GM23338 (cell line): Measurements from ENCODE around the gene MDGA2. TPM values are rescaled to one million over a fixed set of nuclear protein-coding genes. Genes with fewer than 3 reads are reported as not detected.

Experiments used
- ATAC-seq: fragments of 200-7000 bp; cut with Tn5 transposase; 3 replicates; pipeline ENCODE4 v1.9.1; 2020
- DNase-seq: peaks from one replicate; pipeline ENCODE4 v3.0.0-alpha.2; 2015; ENCODE audit warnings: low spot score
- H2AFZ ChIP-seq: fragments of 200-600 bp; sonication (generic); 2 replicates; pipeline ENCODE4 v1.8.0; 2016; ENCODE audit warnings: antibody characterized with exemption, mild to moderate bottlenecking, moderate library complexity
- H3F3A ChIP-seq: fragments of 200-600 bp; sonication (generic); replicated peaks from 2 replicates; pipeline ENCODE4 v1.8.0; 2017; ENCODE audit warnings: antibody characterized with exemption, mixed run types, low read depth
- H3K27ac ChIP-seq: fragments of 200-600 bp; sonication (generic); 2 replicates; pipeline ENCODE4 v1.6.1; 2016; ENCODE audit warnings: low read depth
- H3K27me3 ChIP-seq: fragments of 200-600 bp; sonication (generic); 2 replicates; pipeline ENCODE4 v1.8.0; 2016; ENCODE audit warnings: mild to moderate bottlenecking, mixed run types, moderate library complexity; ENCODE audit not compliant: insufficient read depth
- H3K36me3 ChIP-seq: fragments of 200-600 bp; sonication (generic); 2 replicates; pipeline ENCODE4 v1.8.0; 2016; ENCODE audit warnings: mild to moderate bottlenecking; ENCODE audit not compliant: insufficient read depth
- H3K4me1 ChIP-seq: fragments of 200-600 bp; sonication (generic); 2 replicates; pipeline ENCODE4 v1.8.0; 2016; ENCODE audit warnings: mild to moderate bottlenecking, moderate library complexity; ENCODE audit not compliant: insufficient read depth
- H3K4me2 ChIP-seq: fragments of 200-600 bp; sonication (generic); 2 replicates; pipeline ENCODE4 v1.7.1; 2017; ENCODE audit warnings: mixed run types
- H3K4me3 ChIP-seq: fragments of 200-600 bp; sonication (generic); 2 replicates; pipeline ENCODE4 v1.6.1; 2016; ENCODE audit warnings: mixed run types
- H3K79me2 ChIP-seq: fragments of 200-600 bp; sonication (generic); replicated peaks from 2 replicates; pipeline ENCODE4 v1.8.0; 2017; ENCODE audit warnings: mild to moderate bottlenecking; ENCODE audit not compliant: insufficient read depth
- H3K9me2 ChIP-seq: fragments of 200-600 bp; sonication (generic); 2 replicates; pipeline ENCODE4 v1.8.0; 2017; ENCODE audit not compliant: insufficient read depth
- H4K20me1 ChIP-seq: fragments of 200-600 bp; sonication (generic); replicated peaks from 2 replicates; pipeline ENCODE4 v1.8.0; 2017; ENCODE audit warnings: mild to moderate bottlenecking; ENCODE audit not compliant: insufficient read depth
- H3K27ac Mint-ChIP-seq: 2 replicates; pipeline ENCODE4 v1.8.0; 2020; ENCODE audit warnings: inconsistent platforms, mild to moderate bottlenecking, moderate library complexity, mixed read lengths
- H3K27me3 Mint-ChIP-seq: 3 replicates; pipeline ENCODE4 v1.8.0; 2022; ENCODE audit warnings: low read depth, mild to moderate bottlenecking, moderate library complexity, mixed read lengths, inconsistent platforms; ENCODE audit not compliant: insufficient read depth, poor library complexity
- H3K36me3 Mint-ChIP-seq: 3 replicates; pipeline ENCODE4 v1.8.0; 2021; ENCODE audit warnings: low read depth, mild to moderate bottlenecking, inconsistent platforms, moderate library complexity, mixed read lengths
- H3K4me1 Mint-ChIP-seq: 3 replicates; pipeline ENCODE4 v1.8.0; 2020; ENCODE audit warnings: mild to moderate bottlenecking, inconsistent platforms, mixed read lengths
- H3K4me3 Mint-ChIP-seq: 3 replicates; pipeline ENCODE4 v1.8.0; 2021; ENCODE audit warnings: moderate library complexity, mild to moderate bottlenecking, inconsistent platforms, mixed read lengths
- H3K9me3 Mint-ChIP-seq: 3 replicates; pipeline ENCODE4 v1.8.0; 2020; ENCODE audit warnings: moderate library complexity, mild to moderate bottlenecking, inconsistent platforms, mixed read lengths
- CREB1 ChIP-seq: fragments of 250-450 bp; sonication (Bioruptor Pico); IDR thresholded peaks from 2 replicates; pipeline ENCODE4 v1.5.0; 2020; ENCODE audit warnings: low read depth, mild to moderate bottlenecking, moderate library complexity
- EZH2 ChIP-seq: fragments of 200-600 bp; sonication (generic); IDR thresholded peaks from one replicate; pipeline ENCODE4 v1.8.0; 2017; ENCODE audit warnings: antibody characterized with exemption, mild to moderate bottlenecking, low read depth; ENCODE audit not compliant: unreplicated experiment
- JUNB ChIP-seq: IDR thresholded peaks from one replicate; pipeline ENCODE4 v1.6.1; 2016; ENCODE audit warnings: antibody characterized with exemption; ENCODE audit not compliant: unreplicated experiment
- NANOG ChIP-seq: IDR thresholded peaks from 2 replicates; pipeline ENCODE4 v1.6.1; 2016; ENCODE audit warnings: antibody characterized with exemption, borderline replicate concordance
- POLR2AphosphoS5 ChIP-seq: IDR thresholded peaks from 2 replicates; pipeline ENCODE4 v1.6.1; 2016; ENCODE audit warnings: antibody characterized with exemption, low read depth
- STAT1 ChIP-seq: IDR thresholded peaks from one replicate; pipeline ENCODE4 v1.6.1; 2016; ENCODE audit warnings: antibody characterized with exemption; ENCODE audit not compliant: unreplicated experiment
- ZNF114 ChIP-seq: fragments of 250-450 bp; sonication (Bioruptor Pico); IDR thresholded peaks from 2 replicates; pipeline ENCODE4 v1.5.0; 2020; ENCODE audit warnings: mild to moderate bottlenecking, moderate library complexity
- ZNF331 ChIP-seq: fragments of 250-450 bp; sonication (Bioruptor Pico); IDR thresholded peaks from 2 replicates; pipeline ENCODE4 v1.5.0; 2020; ENCODE audit warnings: low read depth, mild to moderate bottlenecking, moderate library complexity
- polyA plus RNA-seq: library from polyadenylated mRNA; unstranded; fragments of >200 nt; fragmentation: Nextera tagmentation; extraction: Ambion mirVana; gene quantifications from 2 replicates; pipeline ENCODE4 v1.2.1, GENCODE V29; 2016
- total RNA-seq: library from RNA; depleted of rRNA; stranded (reverse); fragments of >200 nt; shearing (Covaris generic); gene quantifications from 2 replicates; pipeline ENCODE4 v1.2.3, GENCODE V29; 2014
- TF ChIP-seq, protein P1 (sequence below), 2 experiments: fragments of 200-600 bp in 1 of 2; sonication (generic) in 1 of 2; conservative IDR thresholded peaks; 2 replicates each; pipeline versions ENCODE4 v1.5.1 to v1.6.1; 2016 to 2017; ENCODE audit warnings: antibody characterized with exemption in 2 of 2, low read depth in 2 of 2, mild to moderate bottlenecking in 2 of 2, moderate library complexity in 1 of 2
- TF ChIP-seq, protein P2 (sequence below): IDR thresholded peaks from one replicate; pipeline ENCODE4 v1.6.1; 2018; ENCODE audit warnings: antibody characterized with exemption; ENCODE audit not compliant: unreplicated experiment

Gene MDGA2
- total and polyA plus RNA-seq, 2 experiments from 2014 or later: 0.68 to 1.7 TPM

DNA sequence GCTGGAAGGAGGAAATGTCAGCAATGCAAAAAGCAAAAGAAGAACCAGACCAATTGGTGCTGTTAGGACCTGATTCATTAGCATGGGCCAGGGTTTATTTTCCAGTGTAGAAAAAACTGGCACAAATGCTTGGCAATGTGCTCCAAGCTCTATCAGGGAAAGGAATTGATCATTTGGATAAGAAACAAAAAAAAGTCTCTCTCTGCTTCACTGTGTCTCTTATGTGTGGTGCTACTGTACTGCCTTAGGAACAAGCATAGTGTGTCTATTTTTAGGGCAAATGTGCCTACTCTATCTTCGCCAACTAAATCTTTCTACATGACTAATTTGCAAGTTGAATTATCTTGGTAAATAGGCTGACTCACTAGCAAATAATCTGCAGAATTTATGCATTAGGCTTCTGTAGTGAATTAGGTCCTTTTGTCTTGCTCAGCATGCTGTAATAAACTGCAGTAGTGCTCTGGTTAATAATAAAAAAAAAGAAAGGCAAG lies 236.7 kb downstream of the MDGA2 start:
- Histone ChIP-seq H4K20me1 (no peaks in the 10 kb centered on the region), H3K27ac (peak overlapping the region; percentile 78), H3K36me3 (no peaks in the 10 kb centered on the region), H3K79me2 (no peaks in the 10 kb centered on the region), H3K9me2 (no peaks in the 10 kb centered on the region; the same call in 1 of the 2 replicates), H3K4me1 (peaks cover 44% of the 10 kb centered on the region), H3K4me2 (peak overlapping the region; percentile 40), H3K4me3 (peak overlapping the region; percentile 8), H2AFZ (no peak overlapping the region), H3K27me3 (no peaks in the 10 kb centered on the region), H3F3A (no peaks in the 10 kb centered on the region)
- Mint-ChIP-seq H3K4me3 (peak overlapping the region; percentile 41; the same call in 1 of the 3 replicates), H3K27me3 (peaks cover 3% of the 10 kb centered on the region), H3K9me3 (no peaks in the 10 kb centered on the region), H3K27ac (peak overlapping the region; percentile 45), H3K36me3 (no peaks in the 10 kb centered on the region), H3K4me1 (peaks cover 44% of the 10 kb centered on the region)
- ATAC-seq (peak; percentile 26; the same call in 2 of the 3 replicates), DNase-seq (peak; percentile 44)
- TF ChIP-seq, protein P1, sequence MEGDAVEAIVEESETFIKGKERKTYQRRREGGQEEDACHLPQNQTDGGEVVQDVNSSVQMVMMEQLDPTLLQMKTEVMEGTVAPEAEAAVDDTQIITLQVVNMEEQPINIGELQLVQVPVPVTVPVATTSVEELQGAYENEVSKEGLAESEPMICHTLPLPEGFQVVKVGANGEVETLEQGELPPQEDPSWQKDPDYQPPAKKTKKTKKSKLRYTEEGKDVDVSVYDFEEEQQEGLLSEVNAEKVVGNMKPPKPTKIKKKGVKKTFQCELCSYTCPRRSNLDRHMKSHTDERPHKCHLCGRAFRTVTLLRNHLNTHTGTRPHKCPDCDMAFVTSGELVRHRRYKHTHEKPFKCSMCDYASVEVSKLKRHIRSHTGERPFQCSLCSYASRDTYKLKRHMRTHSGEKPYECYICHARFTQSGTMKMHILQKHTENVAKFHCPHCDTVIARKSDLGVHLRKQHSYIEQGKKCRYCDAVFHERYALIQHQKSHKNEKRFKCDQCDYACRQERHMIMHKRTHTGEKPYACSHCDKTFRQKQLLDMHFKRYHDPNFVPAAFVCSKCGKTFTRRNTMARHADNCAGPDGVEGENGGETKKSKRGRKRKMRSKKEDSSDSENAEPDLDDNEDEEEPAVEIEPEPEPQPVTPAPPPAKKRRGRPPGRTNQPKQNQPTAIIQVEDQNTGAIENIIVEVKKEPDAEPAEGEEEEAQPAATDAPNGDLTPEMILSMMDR (conservative IDR thresholded peaks at IDR 0.05; ENCODE audit: low read depth in 2 of 2): no peak
- TF ChIP-seq NANOG: peak; percentile 51; the same call in 1 of the 2 replicates
- TF ChIP-seq CREB1 (CRISPR knock-in tag): no peak
- no peak for TF ChIP-seq ZNF114 (CRISPR knock-in tag)

DNA sequence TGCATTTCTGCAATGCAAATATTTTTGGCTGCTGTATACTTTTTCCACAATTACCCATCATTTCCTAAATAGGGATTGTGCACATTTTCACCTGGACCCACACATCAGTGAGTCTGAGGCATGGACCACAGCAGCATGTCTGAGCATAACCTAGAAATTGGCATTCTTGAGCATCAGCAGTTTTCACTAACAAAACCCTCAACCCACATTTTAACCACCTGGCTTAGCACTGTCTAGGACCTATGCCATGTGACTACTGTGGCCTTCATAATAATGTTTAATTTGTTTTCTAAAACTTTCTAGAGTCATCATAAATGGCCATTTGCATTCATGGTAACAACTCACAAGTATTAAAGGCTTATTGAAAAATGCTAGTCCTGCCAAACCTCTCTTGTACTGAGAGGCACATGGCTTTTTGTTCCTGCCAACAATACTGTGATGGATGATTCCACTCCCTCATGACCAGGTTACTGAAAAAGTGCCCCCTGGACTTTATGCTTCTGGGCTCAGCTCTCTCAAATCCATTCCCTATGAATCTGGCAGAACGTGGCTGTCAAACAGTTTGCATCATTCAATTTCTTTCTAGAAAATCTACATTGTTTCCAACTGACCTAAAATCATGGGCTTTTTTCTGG lies 240.0 kb downstream of the MDGA2 start:
- Histone ChIP-seq H3K4me1 (peaks cover 42% of the 10 kb centered on the region), H3K79me2 (no peaks in the 10 kb centered on the region), H3K36me3 (no peaks in the 10 kb centered on the region), H4K20me1 (no peaks in the 10 kb centered on the region), H3K4me3 (no peak overlapping the region), H3K4me2 (no peak overlapping the region), H3K9me2 (no peaks in the 10 kb centered on the region; the same call in 1 of the 2 replicates), H2AFZ (peak overlapping the region; percentile 12; the same call in 1 of the 2 replicates), H3K27me3 (no peaks in the 10 kb centered on the region), H3F3A (no peaks in the 10 kb centered on the region), H3K27ac (no peak overlapping the region)
- H3K4me3 Mint-ChIP-seq: no peak overlapping the region
- DNase-seq: no peak
- no peaks in the 10 kb centered on the region for H3K36me3 Mint-ChIP-seq
- no peak for ATAC-seq
- peaks cover 44% of the 10 kb centered on the region for H3K4me1 Mint-ChIP-seq
- H3K27ac Mint-ChIP-seq: no peak overlapping the region
- no peaks in the 10 kb centered on the region for H3K9me3 Mint-ChIP-seq
- H3K27me3 Mint-ChIP-seq: peaks cover 3% of the 10 kb centered on the region
- TF ChIP-seq EZH2 (no peak), POLR2AphosphoS5 (no peak), NANOG (no peak), STAT1 (no peak), ZNF331 (CRISPR knock-in tag) (no peak), JUNB (no peak)
- TF ChIP-seq, protein P2, sequence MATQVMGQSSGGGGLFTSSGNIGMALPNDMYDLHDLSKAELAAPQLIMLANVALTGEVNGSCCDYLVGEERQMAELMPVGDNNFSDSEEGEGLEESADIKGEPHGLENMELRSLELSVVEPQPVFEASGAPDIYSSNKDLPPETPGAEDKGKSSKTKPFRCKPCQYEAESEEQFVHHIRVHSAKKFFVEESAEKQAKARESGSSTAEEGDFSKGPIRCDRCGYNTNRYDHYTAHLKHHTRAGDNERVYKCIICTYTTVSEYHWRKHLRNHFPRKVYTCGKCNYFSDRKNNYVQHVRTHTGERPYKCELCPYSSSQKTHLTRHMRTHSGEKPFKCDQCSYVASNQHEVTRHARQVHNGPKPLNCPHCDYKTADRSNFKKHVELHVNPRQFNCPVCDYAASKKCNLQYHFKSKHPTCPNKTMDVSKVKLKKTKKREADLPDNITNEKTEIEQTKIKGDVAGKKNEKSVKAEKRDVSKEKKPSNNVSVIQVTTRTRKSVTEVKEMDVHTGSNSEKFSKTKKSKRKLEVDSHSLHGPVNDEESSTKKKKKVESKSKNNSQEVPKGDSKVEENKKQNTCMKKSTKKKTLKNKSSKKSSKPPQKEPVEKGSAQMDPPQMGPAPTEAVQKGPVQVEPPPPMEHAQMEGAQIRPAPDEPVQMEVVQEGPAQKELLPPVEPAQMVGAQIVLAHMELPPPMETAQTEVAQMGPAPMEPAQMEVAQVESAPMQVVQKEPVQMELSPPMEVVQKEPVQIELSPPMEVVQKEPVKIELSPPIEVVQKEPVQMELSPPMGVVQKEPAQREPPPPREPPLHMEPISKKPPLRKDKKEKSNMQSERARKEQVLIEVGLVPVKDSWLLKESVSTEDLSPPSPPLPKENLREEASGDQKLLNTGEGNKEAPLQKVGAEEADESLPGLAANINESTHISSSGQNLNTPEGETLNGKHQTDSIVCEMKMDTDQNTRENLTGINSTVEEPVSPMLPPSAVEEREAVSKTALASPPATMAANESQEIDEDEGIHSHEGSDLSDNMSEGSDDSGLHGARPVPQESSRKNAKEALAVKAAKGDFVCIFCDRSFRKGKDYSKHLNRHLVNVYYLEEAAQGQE: no peak
